B cell (primary cell): Measurements from ENCODE around the gene PPP2R3A. TPM values are rescaled to one million over a fixed set of nuclear protein-coding genes. Genes with fewer than 3 reads are reported as not detected.

ENCODE experiments used
- ATAC-seq: fragments of 200-7000 bp; cut with Tn5 transposase; one replicate; pipeline ENCODE4 v1.10.0; 2021; ENCODE audit warnings: low read depth, mild to moderate bottlenecking, moderate number of reproducible peaks, moderate library complexity
- CTCF ChIA-PET: fragments of 350-600 bp; sonication (Branson Sonifier 250); formaldehyde crosslinking; loops from one replicate; lab custom pipeline; 2021; ENCODE audit warnings: antibody characterized with exemption, inconsistent platforms; lab: Charles Lee
- POLR2A ChIA-PET: fragments of 350-600 bp; sonication (Branson Sonifier 250); formaldehyde crosslinking; loops from one replicate; lab custom pipeline; 2021; ENCODE audit warnings: antibody characterized with exemption; lab: Charles Lee
- DNase-seq: peaks from one replicate; pipeline ENCODE4 v3.0.0; 2013
- H2AFZ ChIP-seq: 2 replicates; pipeline ENCODE4 v1.6.1; 2012; ENCODE audit warnings: mild to moderate bottlenecking, low read depth, low read length; ENCODE audit not compliant: insufficient read depth, poor library complexity, severe bottlenecking
- H3K27ac ChIP-seq, 2 donors: 1 replicate in 1 of 2; 2 replicates in 1 of 2; pipeline ENCODE4 v1.5.1; 2012 to 2013; ENCODE audit warnings: low read length in 2 of 2, mild to moderate bottlenecking in 2 of 2, moderate library complexity in 1 of 2
- H3K27me3 ChIP-seq, 4 experiments: fragments of 200-600 bp in 1 of 4; sonication (generic) in 1 of 4; replicated peaks in 1 of 4; 1 replicate in 2 of 4; 2 replicates in 2 of 4; pipeline versions ENCODE4 v1.6.1 to v1.7.0; 2013 to 2016; ENCODE audit warnings: low read length in 3 of 4, mild to moderate bottlenecking in 2 of 4, mixed read lengths in 1 of 4, moderate library complexity in 1 of 4; ENCODE audit not compliant: insufficient read depth in 4 of 4, control insufficient read depth in 3 of 4; ENCODE audit errors: control extremely low read depth in 1 of 4
- H3K36me3 ChIP-seq, 2 experiments: replicated peaks in 1 of 2; 1 replicate in 1 of 2; 2 replicates in 1 of 2; pipeline versions ENCODE4 v1.6.1 to v1.7.1; 2013; ENCODE audit warnings: low read length in 1 of 2; ENCODE audit not compliant: insufficient read depth in 2 of 2, control insufficient read depth in 1 of 2; ENCODE audit errors: control extremely low read depth in 1 of 2, extremely low read depth in 1 of 2
- H3K4me1 ChIP-seq, 2 donors: fragments of 200-600 bp in 1 of 2; sonication (generic) in 1 of 2; 1 replicate in 1 of 2; 2 replicates in 1 of 2; pipeline versions ENCODE4 v1.5.1 to v1.6.1; 2013 to 2017; ENCODE audit warnings: low read length in 2 of 2; ENCODE audit not compliant: control insufficient read depth in 2 of 2, insufficient read depth in 2 of 2
- H3K4me2 ChIP-seq: replicated peaks from 2 replicates; pipeline ENCODE3; 2012; ENCODE audit warnings: mild to moderate bottlenecking, low read depth, low read length; ENCODE audit not compliant: poor library complexity, severe bottlenecking
- H3K4me3 ChIP-seq, 5 experiments: fragments of 200-600 bp in 1 of 5; sonication (generic) in 1 of 5; 1 replicate in 3 of 5; 2 replicates in 2 of 5; pipeline versions ENCODE4 v1.5.1 to v1.7.0; 2011 to 2016; ENCODE audit warnings: low read length in 4 of 5, mild to moderate bottlenecking in 4 of 5, low read depth in 2 of 5, control low read depth in 1 of 5, moderate library complexity in 1 of 5; ENCODE audit not compliant: insufficient read depth in 1 of 5; ENCODE audit errors: control extremely low read depth in 1 of 5, extremely low read depth in 1 of 5
- H3K79me2 ChIP-seq: fragments of 200-600 bp; sonication (generic); one replicate; pipeline ENCODE4 v1.6.0; 2016; ENCODE audit warnings: low read length; ENCODE audit not compliant: control insufficient read depth, insufficient read depth
- H3K9ac ChIP-seq: fragments of 200-600 bp; sonication (generic); 2 replicates; pipeline ENCODE4 v1.6.1; 2017; ENCODE audit warnings: mild to moderate bottlenecking, low read length, moderate library complexity
- H3K9me3 ChIP-seq, 3 donors: one replicate each; pipeline versions ENCODE4 v1.6.1 to v1.7.1; 2013; ENCODE audit warnings: low read length in 2 of 3; ENCODE audit not compliant: control insufficient read depth in 2 of 3, insufficient read depth in 1 of 3; ENCODE audit errors: control extremely low read depth in 1 of 3
- H4K20me1 ChIP-seq: 2 replicates; pipeline ENCODE4 v1.6.0; 2012; ENCODE audit warnings: mild to moderate bottlenecking, low read length; ENCODE audit not compliant: insufficient read depth, control insufficient read depth, poor library complexity, severe bottlenecking
- H3K27ac Mint-ChIP-seq: one replicate; pipeline ENCODE4 v1.8.0; 2021; ENCODE audit warnings: mixed read lengths
- H3K27me3 Mint-ChIP-seq: one replicate; pipeline ENCODE4 v1.8.0; 2021; ENCODE audit warnings: mixed read lengths
- H3K4me1 Mint-ChIP-seq: one replicate; pipeline ENCODE4 v1.8.0; 2021; ENCODE audit warnings: mixed read lengths
- H3K4me3 Mint-ChIP-seq: one replicate; pipeline ENCODE4 v1.8.0; 2021; ENCODE audit warnings: mixed read lengths
- H3K9me3 Mint-ChIP-seq: one replicate; pipeline ENCODE4 v1.8.0; 2022; ENCODE audit warnings: mixed read lengths; ENCODE audit not compliant: insufficient read depth
- CTCF ChIP-seq: fragments of 200-600 bp; IDR thresholded peaks from one replicate; pipeline ENCODE4 v1.8.0; 2022; ENCODE audit warnings: antibody characterized with exemption, mild to moderate bottlenecking
- EZH2 ChIP-seq: IDR thresholded peaks from 2 replicates; pipeline ENCODE4 v1.6.1; 2012; ENCODE audit warnings: borderline replicate concordance, low read depth, mild to moderate bottlenecking, moderate library complexity, low read length; ENCODE audit not compliant: insufficient read depth, poor library complexity, severe bottlenecking
- WGBS: methylation state at CpG from one replicate; pipeline ENCODE4 v1.1.5; 2013; ENCODE audit warnings: missing lambda C conversion rate; ENCODE audit not compliant: insufficient coverage; 5-methylcytosine and 5-hydroxymethylcytosine counted together
- intact Hi-C: fragments of 100-400 bp; cut with micrococcal nuclease; formaldehyde crosslinking; loops from one replicate; pipeline ENCODE4 v1.10.0; 2022
- polyA plus RNA-seq: library from polyadenylated mRNA; depleted of rRNA; stranded (reverse); fragments of >200 nt; gene quantifications from 2 replicates; pipeline ENCODE4 v1.2.3, GENCODE V29; 2012
- total RNA-seq, 2 donors: library from RNA; stranded (reverse); fragments of 120-200 nt in 1 of 2; gene quantifications; 1 replicate in 1 of 2; 2 replicates in 1 of 2; pipeline versions ENCODE4 v1.2.3 to v1.2.4, GENCODE V29; 2013 to 2022

Gene PPP2R3A
- total and polyA plus RNA-seq, 2 donors (not counting 1 experiment from before 2014, with no cell fraction given): 0.03 to 0.22 TPM

GRCh38 chr3:136146981-136147729 lies 181.6 kb downstream of the PPP2R3A start:
- peaks cover 50% of the 10 kb centered on the region for H4K20me1 ChIP-seq
- no peak overlapping the region for H2AFZ ChIP-seq
- Mint-ChIP-seq H3K27me3 (no peaks in the 10 kb centered on the region), H3K27ac (no peak overlapping the region), H3K4me1 (peaks cover 25% of the 10 kb centered on the region), H3K9me3 (no peaks in the 10 kb centered on the region), H3K4me3 (no peak overlapping the region)
- H3K27ac ChIP-seq: no peak overlapping the region
- no peaks in the 10 kb centered on the region for H3K9me3 ChIP-seq
- ChIA-PET POLR2A (no interaction called here), CTCF (interaction anchor here (1.2 to 1.4 kb wide), 2 partner anchors 9 kb away, joined by 3 to 4 read pairs; no protein-coding TSS in a partner anchor)
- WGBS: 93% methylated on average over 4 of the region's 6 CpGs
- H3K4me1 ChIP-seq: no peaks in the 10 kb centered on the region
- H3K4me2 ChIP-seq: no peak overlapping the region
- H3K27me3 ChIP-seq: no peaks in the 10 kb centered on the region
- DNase-seq: no peak
- intact Hi-C loops: no loop called here
- no peak overlapping the region for H3K4me3 ChIP-seq
- peaks cover 2 to 26% of the 10 kb centered on the region in 2 experiments for H3K36me3 ChIP-seq
- peaks cover 34% of the 10 kb centered on the region for H3K79me2 ChIP-seq
- no peak overlapping the region for H3K9ac ChIP-seq
- ATAC-seq: no peak
- TF ChIP-seq CTCF (no peak), EZH2 (no peak)

- H3K27ac Mint-ChIP-seq: no peak overlapping the region
- Histone ChIP-seq H3K79me2 (peaks cover 58% of the 10 kb centered on the region), H3K4me2 (no peak overlapping the region), H3K27me3 (no peaks in the 10 kb centered on the region), H3K4me1 (peaks cover 1 to 4% of the 10 kb centered on the region in 2 donors), H3K36me3 (peaks cover 4 to 32% of the 10 kb centered on the region in 2 experiments), H3K9ac (no peak overlapping the region), H3K27ac (peak overlapping the region in 1 of 2 donors; percentile 19), H2AFZ (no peak overlapping the region), H4K20me1 (peaks cover 73% of the 10 kb centered on the region), H3K9me3 (no peaks in the 10 kb centered on the region), H3K4me3 (no peak overlapping the region)
- ATAC-seq (no peak), DNase-seq (no peak)
- no peaks in the 10 kb centered on the region for H3K9me3 Mint-ChIP-seq
- peaks cover 34% of the 10 kb centered on the region for H3K4me1 Mint-ChIP-seq
- no peak for TF ChIP-seq EZH2
- no peak for TF ChIP-seq CTCF
- H3K4me3 Mint-ChIP-seq: no peak overlapping the region
- intact Hi-C loops: no loop called here
- ChIA-PET POLR2A (no interaction called here), CTCF (no interaction called here)
- no peaks in the 10 kb centered on the region for H3K27me3 Mint-ChIP-seq
- WGBS: no CpG with 5 or more reads among the region's 3 CpGs
Observed at GRCh38 chr3:136149667-136150066, 184.1 kb downstream of the PPP2R3A start.
